Inflammatory macrophage treated with lipopolysaccharide for 4 hours (primary cell): ENCODE measurements around the gene FUCA1.

Source experiments
- DNase-seq: peaks from one replicate; pipeline ENCODE4 v3.0.0-alpha.2; 2020

FUCA1 gene

DNA sequence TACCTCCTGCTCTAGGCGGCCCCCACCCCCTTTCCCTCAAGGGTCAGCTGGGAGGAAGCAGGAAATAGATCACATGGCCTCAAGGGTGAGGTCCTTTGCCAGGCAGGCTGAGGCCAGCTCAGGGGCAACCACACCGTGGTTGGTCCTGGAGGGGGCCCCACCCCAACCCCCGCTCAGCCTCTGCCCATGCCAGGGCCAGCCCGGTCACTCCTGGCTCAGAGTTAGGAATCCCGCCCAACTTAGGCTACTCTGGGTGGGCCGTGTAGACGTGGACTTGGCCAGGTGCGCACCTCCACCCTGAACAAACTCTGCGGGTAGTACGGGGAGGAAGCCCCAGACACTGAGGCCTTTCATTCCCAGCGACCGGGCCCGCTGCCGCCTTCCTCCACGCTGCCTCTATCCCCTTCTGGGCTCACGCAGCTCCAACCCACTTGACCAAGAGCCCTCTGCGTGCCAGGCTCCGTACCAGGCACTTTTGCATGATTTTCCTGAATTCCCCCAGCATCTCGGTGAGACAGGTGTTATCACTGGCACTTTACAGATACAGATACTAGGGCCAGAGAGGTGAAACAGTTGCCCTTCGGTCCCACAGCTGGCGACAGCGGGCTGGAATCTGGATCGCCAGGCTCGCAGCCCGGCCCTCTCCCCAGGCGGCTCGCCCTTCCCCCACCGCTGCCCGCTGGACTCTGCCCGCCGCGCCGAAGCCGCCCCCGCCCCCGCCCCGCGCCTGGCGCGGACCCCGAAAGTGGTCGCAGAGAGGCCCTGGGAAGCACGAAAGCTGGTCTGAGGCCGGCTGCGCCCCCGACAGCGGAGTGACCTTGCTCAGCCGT is 68.3 kb downstream of the FUCA1 start:
- no peak for DNase-seq

DNA sequence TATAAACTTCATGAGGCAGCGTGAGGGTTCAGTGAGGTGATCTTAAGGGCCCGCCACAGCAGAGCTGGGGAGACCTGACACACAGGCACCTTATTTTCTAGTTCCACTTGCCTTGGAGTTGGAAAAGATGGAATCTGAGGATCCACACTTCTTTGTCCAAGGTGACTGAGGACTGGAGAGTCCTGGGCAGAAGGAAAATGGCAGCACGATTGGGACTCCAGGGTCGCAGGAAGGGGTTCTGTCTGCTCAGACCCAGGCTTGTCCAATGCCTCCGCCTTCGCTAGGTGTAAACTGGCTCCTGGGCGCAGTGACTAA is 68.9 kb downstream of the FUCA1 start:
- DNase-seq, result no peak

DNA sequence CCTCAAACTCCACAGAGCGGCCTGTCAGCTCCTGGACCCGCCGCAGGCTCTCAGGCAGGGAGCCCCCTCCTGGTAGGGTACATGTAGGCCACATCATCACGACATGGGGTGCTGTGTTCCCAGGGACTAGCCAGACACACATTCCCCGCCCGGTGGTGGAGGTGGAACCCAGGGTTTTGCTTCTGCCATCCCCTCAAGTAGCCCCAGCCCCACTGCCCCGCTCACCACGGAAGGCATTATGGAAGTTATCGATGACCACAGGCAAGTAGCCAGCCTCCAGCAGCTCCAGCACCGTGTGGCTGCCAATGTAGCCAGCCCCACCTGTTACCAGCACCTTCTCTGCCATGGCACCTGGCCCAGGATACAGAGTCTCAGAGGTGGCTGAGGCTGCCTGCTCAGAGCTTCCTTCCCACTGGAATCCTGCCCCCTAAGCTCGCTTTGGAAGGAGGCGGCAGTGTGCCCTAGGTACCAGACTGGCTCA is 69.4 kb downstream of the FUCA1 start:
- no peak for DNase-seq

DNA sequence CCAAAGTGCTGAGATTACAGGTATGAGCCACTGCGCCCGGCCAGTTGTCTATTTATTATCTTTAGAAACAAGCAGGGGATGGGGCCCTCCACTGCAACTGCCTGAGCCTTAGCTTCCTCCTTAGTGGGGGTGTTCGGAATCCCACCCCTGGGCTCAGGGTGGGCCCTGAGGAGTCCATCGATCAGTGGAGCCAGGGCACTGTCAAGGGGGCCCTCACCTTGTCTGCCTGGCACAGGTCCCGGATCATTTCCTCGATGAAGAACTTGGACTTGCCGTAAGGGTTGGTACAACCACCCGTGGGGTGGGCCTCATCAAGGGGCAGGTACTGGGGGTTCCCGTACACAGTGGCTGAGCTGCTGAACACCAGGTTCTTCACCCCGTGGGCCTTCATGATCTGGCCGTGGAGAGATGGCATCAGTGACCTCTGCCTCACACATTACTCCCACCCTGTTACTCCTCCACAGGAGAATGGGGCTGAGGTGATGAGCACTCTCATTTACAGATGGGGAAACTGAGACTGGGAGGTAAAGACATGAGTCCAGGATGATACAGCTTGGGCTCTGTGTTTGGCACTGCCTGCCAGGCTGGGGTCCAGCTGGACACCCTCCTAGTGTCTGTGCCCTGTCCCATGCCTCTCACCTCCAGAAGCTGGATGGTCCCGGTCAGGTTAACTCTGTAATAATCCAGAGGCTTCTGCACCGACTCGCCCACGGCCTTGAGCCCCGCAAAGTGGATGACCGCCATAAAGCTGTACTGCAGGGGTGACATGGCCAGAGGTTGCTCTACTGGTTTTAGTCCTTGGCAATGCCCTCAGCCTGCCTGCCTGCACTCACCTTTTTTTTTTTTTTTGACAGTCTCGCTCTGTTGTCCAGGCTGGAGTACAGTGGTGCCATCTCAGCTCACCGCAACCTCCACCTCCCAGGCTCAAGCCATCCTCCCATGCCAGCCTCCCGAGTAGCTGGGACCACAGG is 70.3 kb downstream of the FUCA1 start:
- no peak for DNase-seq

DNA sequence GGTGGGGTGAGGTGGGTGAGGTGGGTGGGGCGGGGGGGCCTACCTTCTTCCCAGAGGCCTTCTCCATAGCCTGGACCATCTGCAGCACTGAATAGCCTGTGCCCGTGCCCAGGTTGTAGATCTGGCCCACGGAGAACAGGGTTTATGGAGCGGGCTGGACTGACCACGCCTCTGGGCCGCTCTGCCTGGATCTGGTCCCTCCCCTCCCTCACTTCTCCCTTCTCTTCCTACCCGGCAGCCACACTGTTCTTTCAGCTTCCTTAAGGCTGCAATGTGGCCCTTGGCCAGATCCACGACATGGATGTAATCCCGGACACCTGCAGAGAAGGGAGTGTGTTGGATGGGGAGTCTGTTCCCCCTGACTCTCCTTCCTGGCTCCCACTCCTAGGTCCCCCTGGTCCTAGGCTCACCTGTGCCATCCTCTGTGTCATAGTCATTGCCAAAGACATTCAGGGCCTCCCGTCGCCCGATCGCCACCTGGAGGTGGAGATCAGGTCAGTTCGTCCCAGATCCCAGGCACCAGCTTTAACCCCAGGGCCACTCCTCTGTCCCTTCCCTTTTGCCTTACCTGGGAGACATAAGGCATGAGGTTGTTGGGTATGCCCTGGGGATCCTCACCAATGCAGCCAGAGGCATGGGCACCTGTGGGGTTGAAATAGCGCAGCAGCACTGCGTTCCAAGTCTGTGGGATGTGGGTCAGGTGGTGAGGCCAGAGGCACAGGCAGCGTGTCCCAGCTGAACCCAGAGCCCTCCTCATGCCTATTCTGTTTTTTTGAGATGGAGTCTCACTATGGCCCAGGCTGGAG is 71.4 kb downstream of the FUCA1 start:
- no peak for DNase-seq

DNA sequence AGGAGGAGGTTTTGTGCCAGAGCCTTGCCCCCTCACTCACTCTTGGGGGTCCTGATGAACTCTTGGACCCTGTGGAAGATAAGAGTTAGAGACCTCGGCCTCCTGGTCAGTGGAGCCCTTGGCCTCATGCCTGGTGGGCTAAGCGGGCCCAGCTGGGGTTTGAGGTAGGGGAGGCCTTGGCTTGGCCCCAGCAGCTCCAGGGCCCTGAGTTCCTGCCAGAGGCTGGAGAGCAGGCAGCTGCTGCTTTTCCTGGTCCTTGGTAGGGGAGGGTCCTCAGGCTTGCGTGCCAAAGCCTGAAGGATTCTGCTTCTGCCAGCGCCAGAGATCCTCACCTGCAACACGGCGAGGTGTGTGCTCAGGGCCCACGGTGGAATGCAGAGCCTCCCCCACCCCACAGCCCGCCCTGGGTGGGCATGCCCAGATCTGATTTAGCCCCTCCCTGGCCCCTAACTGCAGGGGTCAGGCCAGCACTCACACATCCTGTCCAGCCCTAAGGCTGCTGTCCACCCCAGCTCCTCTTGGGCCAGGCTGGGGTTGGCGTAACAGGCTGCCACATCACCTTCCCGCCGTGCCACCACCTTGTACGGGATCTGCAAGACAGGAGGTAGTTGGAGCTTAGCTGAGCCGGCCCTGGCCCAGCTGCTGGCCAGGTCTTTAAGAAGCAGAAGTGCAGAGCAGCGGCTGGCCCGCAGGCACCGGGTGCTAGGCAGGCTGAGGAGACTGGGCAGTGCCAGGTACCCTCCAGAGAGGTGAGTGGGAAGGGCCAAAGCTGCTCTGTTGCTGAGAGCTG is 72.2 kb downstream of the FUCA1 start:
- no peak for DNase-seq
